OCI-LY1 (cell line): ENCODE results near the gene CTNNA3.
A peak's percentile ranks its signal among the peaks of the same experiment; 100 is the strongest.

ENCODE experiments used
- H2AFZ ChIP-seq: fragments of 200-600 bp; sonication (generic), shearing (Covaris generic); 2 replicates; pipeline ENCODE4 v1.6.0; 2014; ENCODE audit warnings: antibody characterized with exemption, mild to moderate bottlenecking, low read length
- H3F3A ChIP-seq: fragments of 200-600 bp; sonication (generic), shearing (Covaris generic); 2 replicates; pipeline ENCODE4 v1.6.0; 2014; ENCODE audit warnings: mild to moderate bottlenecking, antibody characterized with exemption, low read length, moderate library complexity; ENCODE audit not compliant: insufficient read depth
- H3K27ac ChIP-seq: fragments of 200-600 bp; sonication (generic); 2 replicates; pipeline ENCODE4 v1.5.1; 2014; ENCODE audit warnings: low read length, mixed run types, mild to moderate bottlenecking, low read depth; ENCODE audit not compliant: poor library complexity, severe bottlenecking
- H3K27me3 ChIP-seq: fragments of 200-600 bp; sonication (generic); 2 replicates; pipeline ENCODE4 v1.6.0; 2014; ENCODE audit warnings: antibody characterized with exemption, mild to moderate bottlenecking, low read length, moderate library complexity; ENCODE audit not compliant: insufficient read depth
- H3K36me3 ChIP-seq: fragments of 200-600 bp; sonication (generic); 2 replicates; pipeline ENCODE4 v1.6.1; 2014; ENCODE audit warnings: mild to moderate bottlenecking, antibody characterized with exemption, low read length, moderate library complexity, mixed read lengths; ENCODE audit not compliant: insufficient read depth
- H3K4me1 ChIP-seq: fragments of 200-600 bp; sonication (generic); 2 replicates; pipeline ENCODE4 v1.5.1; 2014; ENCODE audit warnings: mild to moderate bottlenecking, low read length, moderate library complexity; ENCODE audit not compliant: insufficient read depth, severe bottlenecking
- H3K4me2 ChIP-seq: fragments of 200-600 bp; sonication (generic), shearing (Covaris generic); 2 replicates; pipeline ENCODE4 v1.6.1; 2014; ENCODE audit warnings: low read length
- H3K4me3 ChIP-seq: fragments of 200-600 bp; sonication (generic); 2 replicates; pipeline ENCODE4 v1.5.1; 2014; ENCODE audit warnings: low read length, low read depth, mild to moderate bottlenecking, mixed read lengths; ENCODE audit not compliant: poor library complexity, severe bottlenecking
- H3K79me2 ChIP-seq: fragments of 200-600 bp; shearing (Covaris generic); 2 replicates; pipeline ENCODE4 v1.6.1; 2016; ENCODE audit warnings: mixed run types, low read length, mixed read lengths; ENCODE audit not compliant: insufficient read depth
- H3K9ac ChIP-seq: fragments of 200-600 bp; sonication (generic), shearing (Covaris generic); 2 replicates; pipeline ENCODE4 v1.6.1; 2014; ENCODE audit warnings: mild to moderate bottlenecking, low read length, mixed read lengths
- H3K9me2 ChIP-seq: fragments of 200-600 bp; sonication (generic), shearing (Covaris generic); 2 replicates; pipeline ENCODE4 v1.6.1; 2014; ENCODE audit warnings: low read depth, mild to moderate bottlenecking, low read length, mixed read lengths
- H3K9me3 ChIP-seq: fragments of 200-600 bp; shearing (Covaris generic); 2 replicates; pipeline ENCODE4 v1.6.1; 2014; ENCODE audit warnings: low read length, mixed read lengths
- H4K20me1 ChIP-seq: fragments of 200-600 bp; sonication (generic), shearing (Covaris generic); 2 replicates; pipeline ENCODE4 v1.6.0; 2016; ENCODE audit warnings: mild to moderate bottlenecking, low read length; ENCODE audit not compliant: insufficient read depth
- EZH2 ChIP-seq: fragments of 200-600 bp; sonication (generic), shearing (Covaris generic); IDR thresholded peaks from 2 replicates; pipeline ENCODE4 v1.8.0; 2017; ENCODE audit warnings: borderline replicate concordance, mixed run types, mild to moderate bottlenecking, antibody characterized with exemption, low read length, moderate library complexity, mixed read lengths
- TF ChIP-seq, protein P1 (sequence below): fragments of 200-600 bp; sonication (generic), shearing (Covaris generic); IDR thresholded peaks from 2 replicates; pipeline ENCODE4 v1.5.1; 2017; ENCODE audit warnings: mild to moderate bottlenecking, antibody characterized with exemption, low read length, moderate library complexity, mixed read lengths

CTNNA3 gene

DNA sequence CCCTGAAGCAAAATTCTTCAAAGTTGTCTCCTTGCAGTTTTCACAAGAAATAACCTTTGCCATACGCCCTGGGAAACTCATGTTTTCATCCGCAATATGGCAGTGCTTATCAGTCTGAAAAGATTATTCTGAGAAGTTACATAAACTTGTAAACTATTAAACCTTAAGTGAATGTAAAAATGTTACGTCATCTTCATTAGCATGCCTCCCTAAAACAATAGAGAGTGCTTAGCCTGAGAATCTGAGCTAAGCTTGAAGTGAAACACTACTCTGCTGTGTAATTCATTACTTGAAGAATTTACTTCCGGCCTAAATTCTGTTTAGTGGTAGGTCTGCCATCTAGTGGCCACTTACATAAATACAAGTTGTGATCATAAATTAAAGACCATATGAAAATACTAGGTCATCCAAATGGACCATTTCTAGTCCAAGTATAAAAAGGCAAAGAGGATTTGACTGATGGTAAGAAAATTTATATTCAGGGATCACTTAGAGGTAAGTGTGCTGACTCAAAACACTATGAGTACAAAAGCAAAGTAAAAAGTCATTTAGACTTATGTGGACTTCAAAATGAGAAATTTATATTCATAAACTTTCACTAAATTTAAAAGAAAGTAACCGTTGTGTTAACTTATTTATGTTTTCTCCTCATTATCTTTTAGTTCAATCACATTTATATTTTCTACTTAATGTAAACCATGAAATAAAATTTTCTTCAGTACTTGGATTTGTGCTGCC, 1515.2 kb downstream of the CTNNA3 start:
- Histone ChIP-seq H3K27ac (no peak overlapping the region), H3K9me3 (no peaks in the 10 kb centered on the region), H3K4me3 (no peak overlapping the region), H3K27me3 (no peaks in the 10 kb centered on the region), H4K20me1 (no peaks in the 10 kb centered on the region), H3K36me3 (no peaks in the 10 kb centered on the region), H3K4me2 (no peak overlapping the region), H3K9ac (no peak overlapping the region), H3F3A (no peaks in the 10 kb centered on the region), H3K79me2 (no peaks in the 10 kb centered on the region), H2AFZ (no peak overlapping the region), H3K9me2 (no peaks in the 10 kb centered on the region), H3K4me1 (no peaks in the 10 kb centered on the region)
- TF ChIP-seq, protein P1, sequence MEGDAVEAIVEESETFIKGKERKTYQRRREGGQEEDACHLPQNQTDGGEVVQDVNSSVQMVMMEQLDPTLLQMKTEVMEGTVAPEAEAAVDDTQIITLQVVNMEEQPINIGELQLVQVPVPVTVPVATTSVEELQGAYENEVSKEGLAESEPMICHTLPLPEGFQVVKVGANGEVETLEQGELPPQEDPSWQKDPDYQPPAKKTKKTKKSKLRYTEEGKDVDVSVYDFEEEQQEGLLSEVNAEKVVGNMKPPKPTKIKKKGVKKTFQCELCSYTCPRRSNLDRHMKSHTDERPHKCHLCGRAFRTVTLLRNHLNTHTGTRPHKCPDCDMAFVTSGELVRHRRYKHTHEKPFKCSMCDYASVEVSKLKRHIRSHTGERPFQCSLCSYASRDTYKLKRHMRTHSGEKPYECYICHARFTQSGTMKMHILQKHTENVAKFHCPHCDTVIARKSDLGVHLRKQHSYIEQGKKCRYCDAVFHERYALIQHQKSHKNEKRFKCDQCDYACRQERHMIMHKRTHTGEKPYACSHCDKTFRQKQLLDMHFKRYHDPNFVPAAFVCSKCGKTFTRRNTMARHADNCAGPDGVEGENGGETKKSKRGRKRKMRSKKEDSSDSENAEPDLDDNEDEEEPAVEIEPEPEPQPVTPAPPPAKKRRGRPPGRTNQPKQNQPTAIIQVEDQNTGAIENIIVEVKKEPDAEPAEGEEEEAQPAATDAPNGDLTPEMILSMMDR: peak; percentile 63
- no peak for TF ChIP-seq EZH2

DNA sequence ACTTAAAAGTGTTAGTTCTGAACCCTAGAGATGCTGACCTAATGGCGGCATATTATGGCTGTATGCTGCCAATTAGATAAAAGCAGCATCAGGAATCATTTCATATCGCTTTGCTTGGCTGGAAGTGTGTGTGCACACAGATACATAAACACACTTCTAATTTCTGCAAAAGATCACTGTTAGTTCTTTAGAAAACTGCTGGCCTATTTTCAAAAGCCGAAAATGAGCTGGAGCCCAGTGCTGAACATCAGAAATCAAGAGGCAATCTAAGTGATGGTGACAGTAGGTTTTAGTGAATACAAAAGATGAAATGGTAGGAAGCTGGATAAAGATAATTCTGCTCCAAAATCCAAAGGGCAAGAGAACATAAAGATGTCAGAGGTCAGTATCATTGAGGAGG, 1516.0 kb downstream of the CTNNA3 start:
- TF ChIP-seq, protein P1: no peak
- TF ChIP-seq EZH2: no peak
- Histone ChIP-seq H3K36me3 (no peaks in the 10 kb centered on the region), H3K79me2 (no peaks in the 10 kb centered on the region), H3K27me3 (no peaks in the 10 kb centered on the region), H2AFZ (no peak overlapping the region), H3K27ac (no peak overlapping the region), H3K4me3 (no peak overlapping the region), H4K20me1 (no peaks in the 10 kb centered on the region), H3K4me2 (no peak overlapping the region), H3K9ac (no peak overlapping the region), H3K9me3 (no peaks in the 10 kb centered on the region), H3K9me2 (no peaks in the 10 kb centered on the region), H3F3A (no peaks in the 10 kb centered on the region), H3K4me1 (no peaks in the 10 kb centered on the region)

DNA sequence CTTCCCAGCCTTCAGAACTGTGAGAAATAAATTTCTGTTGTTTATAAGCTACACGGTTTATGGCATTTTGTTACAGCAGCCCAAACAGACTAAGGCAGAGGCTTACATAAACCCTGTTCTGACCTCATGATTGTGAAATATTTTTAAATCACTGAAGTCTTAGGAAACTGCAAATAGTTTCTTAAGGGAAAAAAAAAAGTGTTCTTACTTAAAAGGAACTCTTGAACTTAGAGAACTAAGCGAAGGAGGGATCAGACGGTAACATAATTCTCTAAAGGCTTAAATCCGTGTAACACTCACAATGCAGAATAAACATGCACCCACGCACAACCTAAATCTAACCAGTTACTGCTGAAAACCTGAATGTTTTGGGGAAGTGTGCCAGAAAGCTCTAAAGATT, 1519.2 kb downstream of the CTNNA3 start:
- Histone ChIP-seq H3K9ac (no peak overlapping the region), H3K9me2 (no peaks in the 10 kb centered on the region), H3F3A (no peaks in the 10 kb centered on the region), H3K4me3 (no peak overlapping the region), H3K36me3 (no peaks in the 10 kb centered on the region), H3K27me3 (no peaks in the 10 kb centered on the region), H2AFZ (no peak overlapping the region), H3K9me3 (no peaks in the 10 kb centered on the region), H4K20me1 (no peaks in the 10 kb centered on the region), H3K27ac (no peak overlapping the region), H3K4me2 (no peak overlapping the region), H3K79me2 (no peaks in the 10 kb centered on the region), H3K4me1 (no peaks in the 10 kb centered on the region)
- TF ChIP-seq, protein P1: no peak
- TF ChIP-seq EZH2: no peak
